ENCODE data around the gene PCSK6.
A peak's percentile ranks its signal among the peaks of the same experiment; 100 is the strongest.
"Not testable (repeated sequence)": the region's sequence is repeated elsewhere in the genome, so short reads cannot be mapped to it uniquely, and the experiment has no call there.

Gene PCSK6

DNA sequence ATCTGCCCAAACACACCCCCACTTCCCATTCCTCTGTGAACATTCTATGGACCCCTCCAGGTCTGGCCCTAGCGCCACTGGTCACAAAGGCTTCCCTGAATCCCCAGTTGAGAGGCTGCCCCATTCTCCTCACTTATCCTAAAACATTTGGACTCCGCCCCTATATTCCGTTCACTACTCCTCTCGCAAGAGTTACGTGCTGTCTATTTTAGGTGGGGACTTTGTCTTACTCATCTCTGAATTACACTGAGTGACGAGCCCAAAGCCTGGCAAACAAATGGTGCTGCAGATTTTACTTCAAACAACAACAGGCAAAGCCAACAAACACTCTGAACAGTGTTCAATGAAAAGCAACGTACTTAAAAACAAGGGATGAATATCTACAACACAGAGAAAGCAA is 14.5 kb downstream of the PCSK6 start:
- Histone ChIP-seq H3K4me3 (ENCODE audit: low read length in 2 of 2) (no peak overlapping the region), H3K27me3 (ENCODE audit: control insufficient read depth in 2 of 2, insufficient read depth in 2 of 2, low read length in 2 of 2) (no peaks in the 10 kb centered on the region), H3K36me3 (ENCODE audit: control insufficient read depth in 2 of 2, insufficient read depth in 2 of 2, low read length in 2 of 2) (no peaks in the 10 kb centered on the region), H3K9ac (ENCODE audit: low read depth in 1 of 2, low read length in 2 of 2) (no peak overlapping the region), H3K4me1 (ENCODE audit: control insufficient read depth in 2 of 2, insufficient read depth in 2 of 2, low read length in 2 of 2) (peaks cover 12 to 13% of the 10 kb centered on the region in 2 donors), H3K27ac (ENCODE audit: low read depth in 2 of 2, low read length in 2 of 2) (no peak overlapping the region), H3K9me3 (ENCODE audit: control insufficient read depth in 2 of 2, low read length in 2 of 2) (no peaks in the 10 kb centered on the region)

DNA sequence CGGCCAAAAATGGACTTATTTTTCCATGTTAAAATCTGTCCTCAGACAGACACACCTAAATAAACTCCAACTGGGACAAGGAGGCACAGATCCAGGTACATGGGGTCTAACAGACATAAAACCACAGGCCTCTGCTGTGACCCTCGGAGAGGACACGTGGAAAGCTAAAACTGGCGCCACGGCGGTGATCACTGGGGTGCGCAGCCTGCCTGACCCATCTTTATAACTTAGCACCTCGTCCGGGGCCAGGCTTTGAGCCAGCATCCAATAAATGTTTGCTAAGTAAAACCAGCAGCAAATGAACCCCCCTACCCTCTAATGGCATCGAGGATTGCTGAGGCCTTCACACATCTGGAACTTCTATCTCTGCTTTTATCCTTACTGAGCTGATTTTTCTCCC is 15.3 kb downstream of the PCSK6 start:
- Histone ChIP-seq H3K9me3 (ENCODE audit: control insufficient read depth in 2 of 2, low read length in 2 of 2) (no peaks in the 10 kb centered on the region), H3K4me3 (ENCODE audit: low read length in 2 of 2) (no peak overlapping the region), H3K36me3 (ENCODE audit: control insufficient read depth in 2 of 2, insufficient read depth in 2 of 2, low read length in 2 of 2) (no peaks in the 10 kb centered on the region), H3K27ac (ENCODE audit: low read depth in 2 of 2, low read length in 2 of 2) (no peak overlapping the region), H3K9ac (ENCODE audit: low read depth in 1 of 2, low read length in 2 of 2) (no peak overlapping the region), H3K27me3 (ENCODE audit: control insufficient read depth in 2 of 2, insufficient read depth in 2 of 2, low read length in 2 of 2) (no peaks in the 10 kb centered on the region), H3K4me1 (ENCODE audit: control insufficient read depth in 2 of 2, insufficient read depth in 2 of 2, low read length in 2 of 2) (peaks cover 9 to 10% of the 10 kb centered on the region in 2 donors)

DNA sequence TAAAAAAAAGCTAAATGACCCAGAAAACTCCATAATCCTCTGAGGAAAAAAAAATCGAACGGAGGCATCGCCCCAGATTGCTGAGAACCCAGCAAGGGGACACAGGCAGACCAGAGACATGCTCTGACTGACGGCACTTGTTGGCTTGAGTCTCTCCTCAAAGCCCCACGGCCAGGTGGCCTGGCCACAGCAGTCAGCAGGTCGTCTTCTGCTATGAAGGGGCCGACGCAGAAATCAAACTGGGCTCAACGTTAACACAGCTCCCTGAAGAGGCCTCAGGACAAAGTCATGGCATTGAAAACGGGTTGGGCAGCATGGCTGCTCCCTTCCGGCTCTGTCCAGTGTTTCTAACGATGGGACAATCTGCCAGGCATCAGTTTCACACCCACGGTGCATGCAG is 17.5 kb downstream of the PCSK6 start:
- Histone ChIP-seq H3K27me3 (ENCODE audit: control insufficient read depth in 2 of 2, insufficient read depth in 2 of 2, low read length in 2 of 2) (no peaks in the 10 kb centered on the region), H3K9me3 (ENCODE audit: control insufficient read depth in 2 of 2, low read length in 2 of 2) (no peaks in the 10 kb centered on the region), H3K4me3 (ENCODE audit: low read length in 2 of 2) (no peak overlapping the region), H3K9ac (ENCODE audit: low read depth in 1 of 2, low read length in 2 of 2) (no peak overlapping the region), H3K36me3 (ENCODE audit: control insufficient read depth in 2 of 2, insufficient read depth in 2 of 2, low read length in 2 of 2) (no peaks in the 10 kb centered on the region), H3K27ac (ENCODE audit: low read depth in 2 of 2, low read length in 2 of 2) (no peak overlapping the region), H3K4me1 (ENCODE audit: control insufficient read depth in 2 of 2, insufficient read depth in 2 of 2, low read length in 2 of 2) (no peaks in the 10 kb centered on the region)

DNA sequence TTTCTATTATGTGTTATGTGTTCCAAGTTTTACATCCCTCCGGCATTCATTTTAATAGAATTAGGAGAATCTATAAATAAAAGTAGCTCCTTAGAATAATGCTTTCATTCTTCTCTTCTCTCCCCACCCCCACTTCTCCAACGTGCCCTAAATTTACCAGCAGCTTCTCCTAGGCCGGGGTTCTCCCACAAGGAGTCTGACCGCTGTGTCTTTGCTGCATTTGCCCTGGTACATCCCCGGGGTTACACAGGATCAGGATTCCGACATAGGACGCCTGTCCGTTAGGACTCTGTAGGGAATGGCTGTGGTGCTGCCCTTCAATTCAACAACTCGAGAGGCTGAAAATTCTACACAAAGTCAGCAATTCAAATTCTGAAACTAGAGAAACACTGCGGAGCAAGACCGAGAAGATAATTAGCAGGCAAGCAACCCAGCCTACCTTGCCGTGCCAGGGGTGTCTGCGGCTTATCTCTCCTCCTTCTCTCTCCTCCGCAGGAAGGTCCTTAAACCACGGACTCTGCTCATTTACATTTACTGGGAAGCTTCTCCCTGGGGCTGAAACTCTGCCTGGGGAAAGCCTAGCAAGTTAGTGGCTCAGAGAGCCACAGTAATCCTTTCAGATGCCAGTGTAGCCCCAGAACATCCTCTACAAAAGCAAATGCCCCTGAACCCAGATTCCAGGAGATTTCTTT is 18.8 kb downstream of the PCSK6 start:
- Histone ChIP-seq H3K27me3 (ENCODE audit: control insufficient read depth in 2 of 2, insufficient read depth in 2 of 2, low read length in 2 of 2) (no peaks in the 10 kb centered on the region), H3K27ac (ENCODE audit: low read depth in 2 of 2, low read length in 2 of 2) (no peak overlapping the region), H3K36me3 (ENCODE audit: control insufficient read depth in 2 of 2, insufficient read depth in 2 of 2, low read length in 2 of 2) (no peaks in the 10 kb centered on the region), H3K9ac (ENCODE audit: low read depth in 1 of 2, low read length in 2 of 2) (no peak overlapping the region), H3K4me3 (ENCODE audit: low read length in 2 of 2) (no peak overlapping the region), H3K4me1 (ENCODE audit: control insufficient read depth in 2 of 2, insufficient read depth in 2 of 2, low read length in 2 of 2) (no peaks in the 10 kb centered on the region), H3K9me3 (ENCODE audit: control insufficient read depth in 2 of 2, low read length in 2 of 2) (no peaks in the 10 kb centered on the region)

DNA sequence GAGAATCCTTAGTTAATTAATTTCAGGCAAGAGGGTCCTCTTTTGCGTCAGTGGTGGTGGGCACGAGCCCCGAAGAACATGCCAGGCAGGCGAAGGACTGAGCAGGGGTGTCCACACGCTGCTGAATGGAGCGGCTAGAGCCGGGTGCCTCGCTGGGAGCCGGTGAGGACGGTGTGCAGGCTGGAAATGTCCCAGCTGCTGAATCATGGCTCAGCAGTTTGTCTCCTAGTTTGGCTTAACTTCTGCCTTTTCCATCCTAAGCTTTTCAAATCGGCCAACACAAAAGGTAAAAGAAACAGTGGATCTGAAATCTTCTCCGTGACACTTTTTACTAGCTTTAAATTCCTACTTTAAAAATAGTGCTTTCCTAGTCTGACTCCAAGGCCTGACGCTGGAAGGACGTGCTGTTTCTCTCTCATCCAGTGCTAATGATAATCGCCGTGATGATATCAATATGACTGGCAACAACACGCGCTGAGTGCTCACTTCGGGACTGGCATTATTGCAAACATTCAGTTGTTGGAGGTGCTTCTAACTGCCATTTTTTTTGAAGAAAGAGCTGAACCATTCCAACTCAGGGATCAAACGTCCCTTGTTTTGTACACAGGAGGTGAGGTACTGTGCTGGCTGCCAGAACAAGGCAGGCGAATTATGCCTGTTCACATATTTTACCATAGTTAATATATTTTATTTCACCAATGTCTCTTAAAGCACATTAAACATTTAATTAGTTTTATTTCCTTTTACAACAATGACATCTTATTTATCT is 19.8 kb downstream of the PCSK6 start:
- Histone ChIP-seq H3K27ac (ENCODE audit: low read depth in 2 of 2, low read length in 2 of 2) (no peak overlapping the region), H3K9me3 (ENCODE audit: control insufficient read depth in 2 of 2, low read length in 2 of 2) (no peaks in the 10 kb centered on the region), H3K36me3 (ENCODE audit: control insufficient read depth in 2 of 2, insufficient read depth in 2 of 2, low read length in 2 of 2) (no peaks in the 10 kb centered on the region), H3K4me3 (ENCODE audit: low read length in 2 of 2) (no peak overlapping the region), H3K9ac (ENCODE audit: low read depth in 1 of 2, low read length in 2 of 2) (no peak overlapping the region), H3K4me1 (ENCODE audit: control insufficient read depth in 2 of 2, insufficient read depth in 2 of 2, low read length in 2 of 2) (no peaks in the 10 kb centered on the region), H3K27me3 (ENCODE audit: control insufficient read depth in 2 of 2, insufficient read depth in 2 of 2, low read length in 2 of 2) (no peaks in the 10 kb centered on the region)

DNA sequence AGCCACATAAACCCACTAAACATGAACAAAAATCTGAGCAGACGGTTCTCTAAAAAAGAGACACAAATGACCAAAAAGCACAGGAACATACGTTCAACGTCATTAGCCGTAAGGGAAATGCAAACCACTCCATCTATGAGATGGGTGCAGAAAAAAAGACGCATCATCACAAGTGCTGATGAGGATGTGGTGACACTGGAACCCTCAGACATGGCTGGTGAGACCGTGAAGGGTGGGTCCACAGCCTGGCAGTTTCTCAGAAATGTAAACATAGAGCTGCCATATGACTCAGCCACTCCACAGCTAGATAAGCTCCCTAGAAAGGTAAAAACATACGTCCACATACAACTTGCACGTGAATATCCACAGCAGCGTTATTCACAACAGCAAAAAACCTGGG is 23.3 kb downstream of the PCSK6 start:
- no peaks in the 10 kb centered on the region for H3K9me3 ChIP-seq (ENCODE audit: control insufficient read depth in 2 of 2, low read length in 2 of 2)
- H3K4me1 ChIP-seq (ENCODE audit: control insufficient read depth in 2 of 2, insufficient read depth in 2 of 2, low read length in 2 of 2): peaks cover 0 to 7% of the 10 kb centered on the region in 2 donors
- H3K4me3 ChIP-seq (ENCODE audit: low read length in 2 of 2): no peak overlapping the region
- no peaks in the 10 kb centered on the region for H3K36me3 ChIP-seq (ENCODE audit: control insufficient read depth in 2 of 2, insufficient read depth in 2 of 2, low read length in 2 of 2)
- H3K9ac ChIP-seq (ENCODE audit: low read depth in 1 of 2, low read length in 2 of 2): no peak overlapping the region
- H3K27ac ChIP-seq (ENCODE audit: low read depth in 2 of 2, low read length in 2 of 2): no peak overlapping the region
- no peaks in the 10 kb centered on the region for H3K27me3 ChIP-seq (ENCODE audit: control insufficient read depth in 2 of 2, insufficient read depth in 2 of 2, low read length in 2 of 2)

DNA sequence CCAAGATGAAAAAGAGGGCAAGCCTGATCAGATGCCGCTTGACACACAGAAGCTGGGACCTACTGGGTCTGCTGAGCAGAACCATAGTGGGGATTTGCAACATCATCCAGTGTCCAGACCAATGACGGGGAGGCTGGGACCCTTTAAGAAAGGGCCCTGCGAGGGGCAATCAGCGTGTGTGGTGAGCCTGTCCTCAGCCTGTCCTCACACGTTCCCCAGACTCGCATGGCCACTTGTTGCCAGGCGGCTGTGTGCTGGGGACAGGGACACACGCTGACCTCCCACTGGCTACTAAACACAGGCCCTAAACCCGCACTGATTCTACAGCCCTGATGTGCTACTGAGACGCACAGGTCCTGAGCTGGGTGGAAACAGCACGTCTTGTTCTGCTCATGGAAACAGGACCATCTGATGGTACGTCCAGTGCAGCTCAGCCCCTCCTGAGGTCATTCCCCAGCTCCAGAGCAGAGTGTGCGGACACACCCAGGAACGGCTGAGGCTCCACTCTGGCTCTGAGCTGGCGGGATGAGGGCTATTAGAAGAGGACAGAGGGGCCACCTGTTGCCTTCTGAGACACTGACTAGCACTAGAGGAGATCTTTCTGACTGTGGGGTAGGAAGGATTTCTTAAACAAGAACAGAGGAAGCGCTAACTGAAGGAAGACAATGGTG is 24.4 kb downstream of the PCSK6 start:
- H3K9me3 ChIP-seq (ENCODE audit: control insufficient read depth in 2 of 2, low read length in 2 of 2): no peaks in the 10 kb centered on the region
- no peak overlapping the region for H3K27ac ChIP-seq (ENCODE audit: low read depth in 2 of 2, low read length in 2 of 2)
- peaks cover 0 to 7% of the 10 kb centered on the region in 2 donors for H3K4me1 ChIP-seq (ENCODE audit: control insufficient read depth in 2 of 2, insufficient read depth in 2 of 2, low read length in 2 of 2)
- no peak overlapping the region for H3K4me3 ChIP-seq (ENCODE audit: low read length in 2 of 2)
- no peaks in the 10 kb centered on the region for H3K36me3 ChIP-seq (ENCODE audit: control insufficient read depth in 2 of 2, insufficient read depth in 2 of 2, low read length in 2 of 2)
- H3K9ac ChIP-seq (ENCODE audit: low read depth in 1 of 2, low read length in 2 of 2): no peak overlapping the region
- no peaks in the 10 kb centered on the region for H3K27me3 ChIP-seq (ENCODE audit: control insufficient read depth in 2 of 2, insufficient read depth in 2 of 2, low read length in 2 of 2)

DNA sequence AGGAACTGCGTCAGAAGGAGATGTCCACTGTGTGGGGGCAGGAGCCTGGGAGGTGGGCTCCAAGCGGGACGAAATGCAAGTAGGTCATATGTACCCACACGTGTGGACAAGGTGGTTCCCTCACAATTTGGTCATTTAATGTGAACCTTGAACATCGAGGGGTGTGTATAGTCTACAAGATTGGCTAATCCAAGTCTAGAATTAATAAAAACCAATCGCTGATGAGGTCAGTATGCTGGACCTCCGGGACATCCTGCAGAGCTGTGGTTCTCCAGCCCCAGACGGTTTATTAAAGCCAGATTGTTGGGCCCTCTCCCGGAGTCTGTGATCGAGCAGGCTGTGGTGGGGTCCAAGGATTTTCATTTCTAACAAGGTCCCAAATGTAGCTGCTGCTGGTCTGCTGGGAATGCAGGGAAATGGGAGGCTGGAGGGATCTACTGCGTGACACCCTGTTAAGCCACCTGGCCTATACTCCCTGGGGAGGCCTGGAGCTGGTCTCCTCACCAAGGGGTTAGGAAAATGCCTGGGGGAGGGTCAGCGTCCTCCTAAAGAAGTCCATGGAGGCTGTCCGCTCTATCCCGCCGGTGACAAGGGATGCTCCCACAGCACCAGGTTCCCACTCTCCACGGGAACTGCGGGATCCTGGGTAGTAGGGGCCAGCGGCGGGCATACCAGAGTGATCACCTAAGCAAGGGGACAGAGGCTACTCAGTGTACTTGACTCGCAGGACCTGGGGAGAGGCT is 25.1 kb downstream of the PCSK6 start:
- H3K9me3 ChIP-seq (ENCODE audit: control insufficient read depth in 2 of 2, low read length in 2 of 2): no peaks in the 10 kb centered on the region
- H3K36me3 ChIP-seq (ENCODE audit: control insufficient read depth in 2 of 2, insufficient read depth in 2 of 2, low read length in 2 of 2): no peaks in the 10 kb centered on the region
- no peak overlapping the region for H3K9ac ChIP-seq (ENCODE audit: low read depth in 1 of 2, low read length in 2 of 2)
- no peaks in the 10 kb centered on the region for H3K27me3 ChIP-seq (ENCODE audit: control insufficient read depth in 2 of 2, insufficient read depth in 2 of 2, low read length in 2 of 2)
- H3K27ac ChIP-seq (ENCODE audit: low read depth in 2 of 2, low read length in 2 of 2): no peak overlapping the region
- peaks cover 0 to 7% of the 10 kb centered on the region in 2 donors for H3K4me1 ChIP-seq (ENCODE audit: control insufficient read depth in 2 of 2, insufficient read depth in 2 of 2, low read length in 2 of 2)
- H3K4me3 ChIP-seq (ENCODE audit: low read length in 2 of 2): no peak overlapping the region

DNA sequence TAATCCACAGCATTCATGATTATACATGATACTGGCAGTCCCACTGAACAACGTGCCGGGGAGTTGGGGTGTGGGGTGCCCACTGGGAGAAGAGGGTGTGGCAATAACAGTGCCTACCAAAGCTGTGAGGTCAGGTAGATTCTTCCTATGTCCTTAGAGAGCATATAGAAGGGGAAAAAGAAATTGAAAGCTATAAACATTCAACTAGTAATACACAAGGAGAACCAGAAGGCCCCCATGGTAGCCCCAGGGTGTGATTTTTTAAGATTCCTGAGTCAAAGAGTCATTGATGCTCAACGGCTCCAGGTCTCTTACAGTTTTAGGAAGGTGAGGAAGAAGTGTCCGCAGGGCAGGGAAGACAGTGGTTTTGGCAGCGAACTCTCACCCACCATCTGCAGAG is 25.8 kb downstream of the PCSK6 start:
- H3K4me1 ChIP-seq (ENCODE audit: control insufficient read depth in 2 of 2, insufficient read depth in 2 of 2, low read length in 2 of 2); H3K36me3 ChIP-seq (ENCODE audit: control insufficient read depth in 2 of 2, insufficient read depth in 2 of 2, low read length in 2 of 2); H3K27me3 ChIP-seq (ENCODE audit: control insufficient read depth in 2 of 2, insufficient read depth in 2 of 2, low read length in 2 of 2); H3K4me3 ChIP-seq (ENCODE audit: low read length in 2 of 2); H3K9me3 ChIP-seq (ENCODE audit: control insufficient read depth in 2 of 2, low read length in 2 of 2): not testable (repeated sequence)
- H3K27ac ChIP-seq (ENCODE audit: low read depth in 2 of 2, low read length in 2 of 2): peak overlapping the region; percentile 34 to 71
- peak overlapping the region in 1 of 2 donors; percentile 24 for H3K9ac ChIP-seq (ENCODE audit: low read depth in 1 of 2, low read length in 2 of 2)

DNA sequence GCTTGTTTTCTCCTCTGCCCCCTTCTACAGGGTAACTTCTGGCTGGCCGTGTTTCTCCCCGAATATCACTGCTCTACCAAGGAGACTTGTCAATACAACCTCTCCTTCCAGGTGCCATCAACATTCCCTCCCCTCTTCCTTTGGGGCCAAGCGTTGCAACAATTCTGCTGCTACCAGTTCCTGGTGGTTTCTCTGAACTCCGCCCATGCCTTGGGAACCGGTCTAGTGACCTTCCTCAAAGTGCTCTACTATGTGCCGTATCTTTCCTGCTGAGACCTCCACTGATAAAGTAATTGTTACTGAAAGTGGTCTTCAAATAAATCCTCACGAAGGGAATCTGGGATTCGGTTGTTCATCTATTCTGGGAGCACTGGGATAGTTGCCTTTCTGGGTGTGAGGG is 26.2 kb downstream of the PCSK6 start:
- no peaks in the 10 kb centered on the region for H3K36me3 ChIP-seq (ENCODE audit: control insufficient read depth in 2 of 2, insufficient read depth in 2 of 2, low read length in 2 of 2)
- peak overlapping the region; percentile 45 to 71 for H3K27ac ChIP-seq (ENCODE audit: low read depth in 2 of 2, low read length in 2 of 2)
- H3K4me3 ChIP-seq (ENCODE audit: low read length in 2 of 2): peak overlapping the region in 1 of 2 donors; percentile 15
- peaks cover 0 to 7% of the 10 kb centered on the region in 2 donors for H3K4me1 ChIP-seq (ENCODE audit: control insufficient read depth in 2 of 2, insufficient read depth in 2 of 2, low read length in 2 of 2)
- peak overlapping the region in 1 of 2 donors; percentile 24 for H3K9ac ChIP-seq (ENCODE audit: low read depth in 1 of 2, low read length in 2 of 2)
- no peaks in the 10 kb centered on the region for H3K9me3 ChIP-seq (ENCODE audit: control insufficient read depth in 2 of 2, low read length in 2 of 2)
- H3K27me3 ChIP-seq (ENCODE audit: control insufficient read depth in 2 of 2, insufficient read depth in 2 of 2, low read length in 2 of 2): no peaks in the 10 kb centered on the region
